GM18907 (cell line): ENCODE results near the gene AREL1.

Experiments used
- ATAC-seq: cut with Tn5 transposase; IDR thresholded peaks from one replicate; pipeline ENCODE4 v1.9.1; 2021; ENCODE audit warnings: mild to moderate bottlenecking, moderate library complexity; ENCODE audit not compliant: unreplicated experiment

The AREL1 gene

GRCh38 chr14:74702293-74702692 is 10.6 kb downstream of the AREL1 start:
- no peak for ATAC-seq

DNA sequence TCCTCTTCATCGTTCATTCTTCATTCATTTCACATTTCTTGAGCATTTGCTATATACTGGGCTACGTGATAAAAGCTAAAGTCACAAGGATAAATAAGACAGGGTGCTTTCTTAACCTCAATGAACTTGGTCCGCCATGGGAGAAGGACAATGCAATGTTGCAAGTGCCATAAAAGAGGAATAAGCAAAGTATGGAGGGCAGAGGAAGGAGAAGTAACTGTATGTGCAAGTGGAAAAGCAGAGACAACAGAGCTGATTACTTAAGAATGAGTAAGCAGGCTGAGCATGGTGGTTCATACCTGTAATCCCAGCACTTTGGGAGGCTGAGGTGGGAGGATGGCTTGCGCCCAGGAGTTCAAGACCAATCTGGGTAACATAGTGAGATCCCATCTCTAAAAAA is 14.4 kb downstream of the AREL1 start:
- no peak for ATAC-seq

DNA sequence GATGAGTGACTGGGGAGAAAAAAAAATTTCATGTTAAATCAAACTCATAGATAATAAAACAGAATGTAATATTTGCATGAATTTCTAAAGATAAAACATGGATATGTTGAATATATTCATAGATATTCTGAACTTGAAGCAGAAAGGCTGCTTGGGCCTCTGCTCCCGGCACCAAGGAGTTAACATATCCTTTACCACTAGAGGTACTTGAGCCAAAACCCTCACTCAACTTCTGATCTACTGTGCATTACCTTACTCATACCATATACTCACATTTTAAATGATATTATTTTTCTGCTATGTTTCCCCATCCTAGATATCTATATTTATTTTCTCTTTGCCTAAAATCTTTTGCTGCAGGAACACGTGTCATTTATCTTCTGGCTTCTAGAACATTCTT is 14.9 kb downstream of the AREL1 start:
- ATAC-seq: no peak

GRCh38 chr14:74697543-74697942 is 15.3 kb downstream of the AREL1 start:
- ATAC-seq: no peak

DNA sequence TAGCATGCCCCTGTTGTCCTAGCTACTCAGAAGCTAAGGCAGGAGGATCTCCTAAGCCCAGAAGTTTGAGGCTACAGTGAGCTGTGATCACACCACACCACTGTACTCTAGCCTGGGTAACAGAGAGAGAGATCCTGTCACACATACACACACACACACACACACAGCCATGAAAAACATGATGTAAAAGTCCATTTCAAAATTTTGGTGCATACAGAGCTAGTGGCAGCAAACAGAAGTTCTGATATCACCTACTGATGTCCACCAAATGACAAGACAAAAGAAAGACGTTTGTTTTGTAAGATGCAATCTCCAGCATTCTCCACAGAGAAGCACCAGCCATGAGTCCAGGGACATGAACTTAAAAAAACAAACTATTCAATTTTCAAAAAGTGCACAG is 15.9 kb downstream of the AREL1 start:
- ATAC-seq: no peak

- no peak for ATAC-seq
Measured at GRCh38 chr14:74695406-74695805, 17.5 kb downstream of the AREL1 start.

GRCh38 chr14:74693191-74693590 is 19.7 kb downstream of the AREL1 start:
- no peak for ATAC-seq

DNA sequence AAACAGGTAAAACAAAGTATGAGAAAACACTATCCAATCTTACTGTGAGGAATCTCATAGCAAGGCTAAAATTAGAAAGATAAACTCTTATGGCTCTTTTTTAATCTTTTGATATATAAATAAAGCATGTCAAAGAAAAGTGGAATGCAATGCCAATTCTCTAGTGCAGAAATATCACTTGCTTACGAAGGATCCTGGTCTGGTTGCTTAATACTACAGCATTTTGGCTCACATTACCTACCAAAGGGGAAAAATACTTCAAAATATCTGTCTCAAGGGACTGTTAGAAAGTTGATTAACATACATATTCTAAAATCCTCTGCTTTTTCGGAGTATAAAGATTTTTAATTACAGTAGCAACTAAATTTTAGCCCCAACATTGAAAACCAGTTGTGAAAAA is 21.4 kb downstream of the AREL1 start:
- no peak for ATAC-seq

DNA sequence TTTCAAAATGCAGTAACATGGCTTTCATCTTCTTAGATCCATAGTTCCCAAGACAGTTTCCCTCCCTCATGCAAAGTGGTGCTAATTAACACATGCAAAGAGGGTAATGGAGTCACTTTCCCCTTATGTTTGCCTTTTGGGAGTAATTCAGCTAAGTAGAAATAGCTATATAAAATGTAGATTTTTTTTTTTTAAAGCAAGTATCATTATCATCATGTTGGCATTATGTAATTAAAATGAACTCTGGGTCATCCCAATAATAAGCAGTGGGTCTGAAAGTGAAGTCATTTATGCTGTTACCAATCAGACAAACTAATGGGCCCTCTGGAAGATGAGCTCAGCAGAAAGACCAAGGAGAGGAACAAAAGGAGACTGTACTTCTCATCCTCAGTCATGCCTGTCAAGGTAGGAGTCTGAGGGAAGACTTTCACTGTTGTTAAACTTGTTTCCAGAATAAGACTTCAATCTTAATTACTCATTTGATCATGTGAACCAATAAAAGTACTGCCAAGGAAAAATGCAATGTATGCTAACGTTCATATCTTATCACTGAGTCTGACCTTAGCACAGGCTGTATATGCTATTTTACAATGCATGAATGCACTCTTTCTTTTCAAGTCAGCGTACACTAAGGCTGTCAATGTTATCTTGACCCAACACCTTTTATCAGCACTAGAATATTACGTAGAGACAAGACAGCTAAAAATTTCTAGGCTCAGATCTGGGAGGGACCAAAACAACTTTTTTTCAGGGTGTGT is 26.8 kb downstream of the AREL1 start:
- ATAC-seq: no peak

DNA sequence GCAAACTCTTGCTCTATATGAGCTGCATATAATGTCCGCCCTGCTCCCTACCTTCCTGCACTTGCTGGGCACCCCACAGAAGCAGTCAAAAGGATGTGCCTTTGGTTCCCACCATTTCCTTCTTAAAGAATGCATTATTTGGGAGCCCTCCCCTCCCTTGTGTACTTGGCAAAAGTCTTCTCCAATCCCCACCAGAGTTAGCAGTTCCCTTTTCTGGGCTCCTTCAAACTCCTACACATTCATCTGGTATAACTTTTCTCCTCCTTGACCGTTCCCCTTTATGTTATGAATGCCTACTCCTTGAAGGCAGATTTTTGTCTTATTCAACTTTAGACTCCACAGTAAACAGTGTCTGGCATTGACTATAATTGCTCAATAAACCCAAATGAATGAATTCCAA is 27.8 kb downstream of the AREL1 start:
- ATAC-seq: no peak

DNA sequence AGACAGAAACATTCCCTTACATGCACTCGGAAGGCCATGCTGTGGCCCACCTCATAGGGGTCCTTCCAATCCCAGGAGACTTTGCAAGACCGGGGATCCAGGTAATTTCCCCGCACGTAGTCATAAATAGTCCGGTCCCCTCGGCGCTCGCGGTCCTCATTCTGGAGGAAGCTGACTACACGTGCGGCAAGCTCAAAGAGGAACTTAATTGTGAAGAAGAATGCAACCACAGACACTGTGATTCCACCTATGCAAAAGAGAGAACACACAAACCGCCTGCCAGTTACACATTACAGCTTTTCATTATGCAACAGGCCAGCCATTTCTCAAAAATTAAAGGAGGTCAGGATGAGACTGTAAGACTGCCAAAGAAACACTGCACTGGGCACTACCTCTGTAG is 28.4 kb downstream of the AREL1 start:
- peak; percentile 73 for ATAC-seq

GRCh38 chr14:74683406-74683805 is 29.5 kb downstream of the AREL1 start:
- no peak for ATAC-seq

DNA sequence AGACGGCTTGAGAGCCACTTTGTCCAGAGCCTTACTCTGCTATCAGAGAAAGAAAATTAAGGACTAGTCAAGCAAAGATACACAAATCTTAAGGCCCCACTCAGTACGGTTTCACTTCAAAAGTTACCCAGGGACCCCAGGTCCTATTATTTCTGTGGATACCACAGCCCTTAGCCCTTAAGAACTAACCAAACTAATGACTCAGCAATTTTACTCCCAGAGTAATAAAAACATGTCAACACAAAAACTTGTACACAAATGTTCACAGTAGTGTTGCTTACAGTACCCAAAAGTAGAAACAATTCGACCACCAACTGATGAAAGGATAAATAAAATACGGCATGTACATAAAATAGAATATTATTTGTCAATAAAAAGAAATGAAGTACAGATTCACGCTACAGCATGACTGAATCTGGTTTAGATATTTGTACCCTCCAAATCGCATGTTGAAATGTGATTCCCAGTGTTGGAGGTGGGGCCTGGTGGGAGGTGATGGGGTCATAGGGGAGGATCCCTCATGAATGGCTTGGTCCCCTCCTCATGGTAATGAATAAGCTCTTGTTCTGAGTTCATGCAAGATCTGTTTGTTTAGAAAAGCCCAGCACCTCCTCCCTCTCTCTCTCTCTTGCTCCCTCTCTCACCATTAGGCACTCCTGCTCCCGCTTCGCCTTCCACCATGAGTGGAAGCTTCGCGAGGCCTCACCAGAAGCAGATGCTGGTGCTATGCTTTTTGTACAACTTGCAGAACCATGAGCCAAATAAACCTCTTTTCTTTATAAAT is 30.5 kb downstream of the AREL1 start:
- ATAC-seq: no peak

GRCh38 chr14:74675219-74675618 is 37.7 kb downstream of the AREL1 start:
- no peak for ATAC-seq

- ATAC-seq: no peak
Measured at GRCh38 chr14:74673768-74674167, 39.1 kb downstream of the AREL1 start.

GRCh38 chr14:74671789-74672188 is 41.1 kb downstream of the AREL1 start:
- no peak for ATAC-seq

DNA sequence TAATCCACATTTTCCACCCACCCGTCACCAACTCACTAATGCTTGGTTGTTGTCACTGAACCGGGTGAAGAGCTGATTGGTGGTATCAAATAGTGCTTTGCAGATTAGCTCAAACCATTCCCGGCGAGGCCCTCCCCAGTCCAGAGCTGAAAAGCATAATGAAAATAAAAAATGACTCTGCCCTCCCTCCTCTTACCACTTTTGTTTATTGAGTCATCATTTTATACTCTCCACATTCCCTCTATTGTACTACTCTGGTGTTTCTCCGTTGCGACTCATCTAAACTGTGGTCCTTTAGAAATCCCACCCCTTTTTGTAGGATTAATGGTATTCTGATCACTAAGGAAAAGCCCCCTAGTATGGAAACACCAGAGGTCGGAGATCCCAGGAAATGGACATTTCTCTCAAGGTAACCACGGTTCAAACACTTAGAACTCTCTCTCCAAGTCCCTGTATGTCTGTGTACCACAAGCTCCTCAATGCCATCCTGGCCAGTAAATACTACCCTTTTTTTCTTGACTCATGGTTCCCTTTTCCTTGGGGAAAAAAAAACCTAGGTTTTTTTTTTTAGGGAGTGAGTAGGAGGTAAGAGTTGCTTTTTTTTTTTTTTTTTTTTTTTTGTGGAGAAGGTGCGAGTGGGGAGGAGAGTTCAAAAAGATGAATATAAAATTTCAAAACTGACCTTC is 42.0 kb downstream of the AREL1 start:
- no peak for ATAC-seq

DNA sequence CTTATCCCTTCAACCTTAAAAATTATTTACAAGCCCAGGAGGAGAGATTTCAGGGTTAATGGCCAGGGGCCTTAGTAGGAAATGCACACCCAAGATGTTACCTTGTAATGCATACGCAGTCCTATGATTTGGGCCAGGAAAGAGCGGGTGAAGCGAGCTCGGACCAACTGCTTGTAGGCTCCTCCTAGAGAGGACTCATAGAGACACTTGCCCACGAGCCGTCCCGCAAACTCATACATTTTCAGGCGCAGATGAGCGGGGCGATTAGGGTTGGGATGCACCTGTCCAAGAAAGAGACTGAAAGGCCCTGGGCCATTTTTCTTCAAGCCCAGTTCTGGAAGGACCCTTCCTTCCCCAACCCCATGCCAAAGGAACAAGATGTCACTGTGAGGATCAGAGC is 43.0 kb downstream of the AREL1 start:
- ATAC-seq: no peak

DNA sequence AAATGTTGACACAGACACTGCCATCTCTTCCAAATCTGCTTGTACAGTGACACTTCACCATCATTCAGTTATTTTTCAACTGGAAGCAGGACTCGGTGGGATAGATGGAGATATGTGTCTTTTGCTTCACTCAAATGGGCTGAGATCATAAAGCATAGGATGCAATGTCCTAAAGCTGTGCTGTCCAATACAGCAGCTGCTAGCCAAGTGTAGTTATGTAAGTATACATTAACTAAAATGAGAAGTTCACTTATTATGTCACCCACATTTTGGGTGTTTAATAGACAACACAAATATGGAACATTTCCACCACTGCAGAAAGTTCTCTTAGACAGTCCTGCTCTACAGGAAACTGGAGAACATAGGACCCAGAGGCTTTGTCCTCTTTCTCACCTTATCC is 43.6 kb downstream of the AREL1 start:
- no peak for ATAC-seq

- ATAC-seq: no peak
Measured at GRCh38 chr14:74667758-74668157, 45.1 kb downstream of the AREL1 start.

DNA sequence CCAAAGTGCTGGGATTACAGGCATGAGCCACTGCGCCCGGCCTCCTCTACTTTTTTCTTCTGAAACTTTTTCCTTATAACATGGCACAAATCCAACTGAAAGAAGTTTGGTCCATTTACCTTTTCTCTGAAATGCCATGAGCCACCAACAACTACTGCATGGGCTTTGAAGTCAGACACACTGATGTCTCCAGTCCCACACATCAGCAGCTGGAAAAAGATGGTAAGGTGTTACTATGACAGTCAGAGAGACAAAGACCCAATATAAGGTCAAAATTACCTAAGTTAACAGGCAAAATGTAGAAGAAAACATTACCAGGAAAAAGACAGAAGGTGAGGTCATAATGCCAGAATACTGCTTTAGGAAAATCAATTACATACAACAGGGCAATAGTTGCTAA is 48.2 kb downstream of the AREL1 start:
- no peak for ATAC-seq

GRCh38 chr14:74663884-74664283 is 49.0 kb downstream of the AREL1 start:
- no peak for ATAC-seq
